ENCODE data around the gene CBFB. TPM values are rescaled to one million over a fixed set of nuclear protein-coding genes. Genes with fewer than 3 reads are reported as not detected.

Gene CBFB
- total RNA-seq, 6 experiments from 2014 or later, result 7.9 to 23.3 (median 18.9) TPM

DNA sequence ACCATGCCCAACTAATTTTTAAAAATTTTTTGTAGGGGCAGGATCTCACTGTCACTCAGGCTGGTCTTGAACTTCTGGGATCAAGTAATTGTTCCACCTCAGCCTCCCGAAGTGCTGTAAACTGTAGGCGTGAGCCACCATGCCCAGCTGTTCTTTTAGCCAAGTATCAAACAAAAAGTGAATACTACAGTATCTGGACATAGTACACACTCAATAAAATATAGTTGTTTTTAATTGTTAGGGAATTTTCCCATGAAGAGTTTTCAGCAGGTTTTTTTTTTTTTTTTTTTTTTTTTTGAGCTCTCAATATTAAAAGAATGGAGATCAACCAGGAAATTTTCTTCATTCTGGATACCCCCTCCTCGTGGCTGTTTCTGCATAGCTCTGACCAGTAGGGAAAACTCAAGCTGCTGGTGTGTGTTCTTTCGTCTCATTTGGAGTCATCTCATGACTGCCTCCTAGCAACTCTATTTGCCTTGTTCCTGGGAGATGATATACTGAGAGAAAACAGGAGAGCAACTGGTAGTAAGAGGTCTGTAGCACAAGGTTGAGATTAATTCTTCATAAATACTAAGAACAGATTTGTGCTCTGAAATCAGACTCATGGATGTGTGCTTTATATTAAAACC lies 64.3 kb downstream of the CBFB start:
- 96% methylated on average over 4 of the region's 4 CpGs for WGBS (ENCODE audit: insufficient coverage, low coverage, low lambda C conversion rate, missing lambda C conversion rate)
- no peaks in the 10 kb centered on the region for H3K27me3 ChIP-seq
- intact Hi-C loops (cut with DNase I), result no loop called here
- DNase-seq (no peak), ATAC-seq (no peak)
- no peaks in the 10 kb centered on the region for H3K9me3 ChIP-seq
- H3K4me3 ChIP-seq, result no peak overlapping the region
- TF ChIP-seq POLR2A (IDR thresholded peaks at IDR 0.05), result no peak
- TF ChIP-seq, protein P1, sequence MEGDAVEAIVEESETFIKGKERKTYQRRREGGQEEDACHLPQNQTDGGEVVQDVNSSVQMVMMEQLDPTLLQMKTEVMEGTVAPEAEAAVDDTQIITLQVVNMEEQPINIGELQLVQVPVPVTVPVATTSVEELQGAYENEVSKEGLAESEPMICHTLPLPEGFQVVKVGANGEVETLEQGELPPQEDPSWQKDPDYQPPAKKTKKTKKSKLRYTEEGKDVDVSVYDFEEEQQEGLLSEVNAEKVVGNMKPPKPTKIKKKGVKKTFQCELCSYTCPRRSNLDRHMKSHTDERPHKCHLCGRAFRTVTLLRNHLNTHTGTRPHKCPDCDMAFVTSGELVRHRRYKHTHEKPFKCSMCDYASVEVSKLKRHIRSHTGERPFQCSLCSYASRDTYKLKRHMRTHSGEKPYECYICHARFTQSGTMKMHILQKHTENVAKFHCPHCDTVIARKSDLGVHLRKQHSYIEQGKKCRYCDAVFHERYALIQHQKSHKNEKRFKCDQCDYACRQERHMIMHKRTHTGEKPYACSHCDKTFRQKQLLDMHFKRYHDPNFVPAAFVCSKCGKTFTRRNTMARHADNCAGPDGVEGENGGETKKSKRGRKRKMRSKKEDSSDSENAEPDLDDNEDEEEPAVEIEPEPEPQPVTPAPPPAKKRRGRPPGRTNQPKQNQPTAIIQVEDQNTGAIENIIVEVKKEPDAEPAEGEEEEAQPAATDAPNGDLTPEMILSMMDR (IDR thresholded peaks at IDR 0.05), result no peak
- no peak overlapping the region for H3K27ac ChIP-seq
- no peaks in the 10 kb centered on the region for H3K4me1 ChIP-seq
- H3K36me3 ChIP-seq, result peaks cover 0 to 7% (median 0%) of the 10 kb centered on the region in 4 donors

DNA sequence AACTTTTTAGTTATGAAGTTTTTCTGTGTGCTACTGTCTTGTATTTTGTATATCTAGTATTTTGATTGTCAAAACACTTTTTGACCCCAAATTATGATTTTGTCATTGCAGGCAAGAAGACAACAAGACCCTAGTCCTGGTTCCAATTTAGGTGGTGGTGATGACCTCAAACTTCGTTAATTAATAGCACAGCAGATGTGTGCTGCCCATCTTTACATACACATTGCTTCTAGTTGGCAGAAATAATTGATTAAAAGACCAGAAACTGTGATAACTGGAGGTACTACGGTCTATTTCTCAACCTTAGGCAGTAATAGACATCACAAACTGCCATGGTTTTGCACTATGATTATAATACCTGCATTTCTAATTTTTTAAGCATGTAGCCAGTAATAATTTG lies 69.7 kb downstream of the CBFB start:
- WGBS (ENCODE audit: insufficient coverage, low coverage, low lambda C conversion rate, missing lambda C conversion rate), result 90% methylated on average over 2 of the region's 2 CpGs
- no peak for TF ChIP-seq POLR2A (IDR thresholded peaks at IDR 0.05)
- TF ChIP-seq, protein P1 (IDR thresholded peaks at IDR 0.05), result no peak
- Histone ChIP-seq H3K27me3 (no peaks in the 10 kb centered on the region), H3K27ac (no peak overlapping the region), H3K36me3 (peaks cover 0 to 17% (median 4%) of the 10 kb centered on the region in 4 donors), H3K9me3 (no peaks in the 10 kb centered on the region), H3K4me3 (no peak overlapping the region), H3K4me1 (no peaks in the 10 kb centered on the region)
- DNase-seq, result no peak
- intact Hi-C loops (cut with DNase I), result no loop called here
- ATAC-seq, result no peak

DNA sequence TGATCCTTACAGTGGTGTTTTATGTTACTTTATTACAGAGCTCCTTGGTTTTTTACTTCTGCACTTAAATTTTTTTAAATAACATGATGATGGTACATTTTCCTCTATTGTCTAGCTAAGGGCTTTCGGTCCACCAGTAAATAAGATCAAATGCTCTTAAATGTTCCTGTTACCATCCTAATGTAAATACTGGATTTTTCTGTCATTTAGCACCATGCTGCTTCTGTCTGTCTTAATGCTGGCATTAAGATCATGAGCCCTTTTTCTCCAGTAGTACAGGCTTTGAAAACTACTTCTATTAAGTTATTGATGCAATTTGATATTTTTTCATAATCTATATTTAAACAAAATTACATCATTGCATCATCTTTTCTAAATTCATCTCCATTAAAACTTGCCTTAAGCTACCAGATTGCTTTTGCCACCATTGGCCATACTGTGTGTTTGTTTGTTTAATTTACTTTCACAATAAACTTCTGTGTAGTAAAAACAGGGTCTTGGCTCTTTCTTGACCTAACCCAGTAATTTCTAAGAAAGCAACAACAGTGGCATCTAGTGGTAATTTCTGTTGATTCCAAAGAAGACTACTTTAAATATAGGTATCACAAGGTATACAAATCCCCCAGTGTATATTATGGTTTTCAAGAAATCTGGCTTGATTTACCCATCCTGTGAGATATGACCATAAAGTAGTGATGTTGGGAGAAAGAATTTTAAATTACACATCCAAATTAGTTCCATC lies 71.8 kb downstream of the CBFB start:
- no peak for ATAC-seq
- Histone ChIP-seq H3K4me3 (no peak overlapping the region), H3K36me3 (peaks cover 0 to 15% (median 4%) of the 10 kb centered on the region in 4 donors), H3K4me1 (no peaks in the 10 kb centered on the region), H3K9me3 (no peaks in the 10 kb centered on the region), H3K27me3 (no peaks in the 10 kb centered on the region), H3K27ac (no peak overlapping the region)
- intact Hi-C loops (cut with DNase I), result loop anchor here (10.0 kb wide), 2 partner anchors 54 to 76 kb away; partner anchors contain the start of genes B3GNT9 (in 1 of the 2), CBFB (in 1 of the 2), FBXL8 (in 1 of the 2) and TRADD (in 1 of the 2)
- 90% methylated on average over 1 of the region's 1 CpG for WGBS (ENCODE audit: insufficient coverage, low coverage, low lambda C conversion rate, missing lambda C conversion rate)
- DNase-seq, result no peak
- TF ChIP-seq POLR2A (IDR thresholded peaks at IDR 0.05), result no peak
- TF ChIP-seq, protein P1 (IDR thresholded peaks at IDR 0.05), result peak in 3 of 4 donors; percentile 26 to 32 (median 29)

DNA sequence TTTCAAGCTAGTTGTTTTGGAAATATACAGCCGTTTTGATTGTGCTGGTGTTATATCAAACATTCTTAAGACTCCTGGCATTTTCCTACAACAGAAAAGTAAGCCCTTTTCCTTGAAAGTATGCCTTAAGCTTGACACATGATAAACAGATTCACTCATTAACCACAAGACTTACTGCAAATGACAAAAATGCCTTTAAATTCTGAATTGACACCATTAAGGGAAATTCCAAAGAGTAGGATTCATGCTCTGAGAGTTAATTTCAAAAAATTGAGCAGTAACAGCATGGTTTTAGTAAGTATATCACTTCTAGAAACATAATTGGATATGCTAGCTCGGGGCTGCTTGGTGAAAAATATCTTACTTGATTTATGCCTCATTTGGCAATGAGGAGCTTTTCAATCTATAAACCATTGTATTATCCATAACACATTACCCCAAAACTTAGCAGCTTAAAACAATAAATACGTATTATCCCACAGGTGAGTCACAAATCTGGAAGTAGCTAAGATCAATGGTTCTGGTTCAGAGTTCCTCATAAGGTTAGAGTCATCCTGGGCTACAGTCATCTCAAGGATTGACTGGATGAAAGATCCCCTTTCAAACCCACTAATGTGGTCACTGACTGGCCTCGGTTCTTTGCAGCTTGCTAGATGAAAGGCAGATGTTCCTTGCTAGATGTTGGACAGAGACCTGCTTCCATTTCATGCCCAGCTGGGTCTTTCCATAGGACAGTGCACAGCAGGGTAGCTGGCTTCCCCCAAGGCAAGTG lies 72.5 kb downstream of the CBFB start:
- intact Hi-C loops (cut with DNase I), result loop anchor here (10.0 kb wide), 2 partner anchors 53 to 77 kb away; partner anchors contain the start of genes B3GNT9 (in 1 of the 2), CBFB (in 1 of the 2), FBXL8 (in 1 of the 2) and TRADD (in 1 of the 2)

More for the DNA sequence above, 72.5 kb downstream of the CBFB start:
- ATAC-seq (no peak), DNase-seq (no peak)
- Histone ChIP-seq H3K27me3 (no peaks in the 10 kb centered on the region), H3K27ac (no peak overlapping the region), H3K9me3 (no peaks in the 10 kb centered on the region), H3K36me3 (peaks cover 0 to 15% (median 4%) of the 10 kb centered on the region in 4 donors), H3K4me1 (no peaks in the 10 kb centered on the region), H3K4me3 (no peak overlapping the region)
- WGBS (ENCODE audit: insufficient coverage, low coverage, low lambda C conversion rate, missing lambda C conversion rate), result 83% methylated on average over 3 of the region's 4 CpGs
- no peak for TF ChIP-seq POLR2A (IDR thresholded peaks at IDR 0.05)
- TF ChIP-seq, protein P1 (IDR thresholded peaks at IDR 0.05), result no peak

All from right lobe of liver (tissue), 6 donors.